Measurements from ENCODE around the gene CNTNAP2.

The CNTNAP2 gene

DNA sequence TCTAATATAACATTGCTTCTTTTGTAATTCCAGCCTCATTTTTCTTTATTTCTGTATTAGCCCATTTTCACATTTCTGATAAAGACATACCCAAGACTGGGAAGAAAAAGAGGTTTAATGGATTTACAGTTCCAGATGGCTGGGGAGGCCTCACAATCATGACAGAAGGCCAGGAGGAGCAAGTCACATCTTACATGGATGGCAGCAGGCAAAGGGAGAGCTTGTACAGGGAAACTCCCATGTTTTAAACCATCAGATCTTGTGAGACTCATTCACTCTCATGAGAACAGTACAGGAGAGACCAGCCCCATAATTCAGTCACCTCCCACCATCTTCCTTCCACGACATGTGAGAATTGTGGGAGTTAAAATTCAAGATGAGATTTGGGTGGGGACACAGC is 510.3 kb downstream of the CNTNAP2 start:
- no peak for DNase-seq

GRCh38 chr7:146635205-146636032 is 518.8 kb downstream of the CNTNAP2 start:
- DNase-seq = no peak

DNA sequence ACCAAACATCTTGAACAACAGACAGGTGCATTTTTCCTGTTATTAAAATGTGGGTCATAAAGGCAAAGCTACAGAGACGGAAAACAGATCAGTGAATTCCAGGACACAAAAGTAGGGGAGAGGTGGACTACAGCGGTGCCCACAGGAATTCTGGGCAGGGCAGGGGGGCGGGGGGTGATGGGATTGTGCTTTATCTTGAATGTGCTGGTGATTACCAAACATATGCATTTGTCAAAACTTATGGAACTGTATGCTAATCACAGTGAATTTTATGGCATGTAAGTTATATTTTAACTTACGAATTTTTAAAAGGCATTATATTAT is 519.4 kb downstream of the CNTNAP2 start:
- no peak for DNase-seq

DNA sequence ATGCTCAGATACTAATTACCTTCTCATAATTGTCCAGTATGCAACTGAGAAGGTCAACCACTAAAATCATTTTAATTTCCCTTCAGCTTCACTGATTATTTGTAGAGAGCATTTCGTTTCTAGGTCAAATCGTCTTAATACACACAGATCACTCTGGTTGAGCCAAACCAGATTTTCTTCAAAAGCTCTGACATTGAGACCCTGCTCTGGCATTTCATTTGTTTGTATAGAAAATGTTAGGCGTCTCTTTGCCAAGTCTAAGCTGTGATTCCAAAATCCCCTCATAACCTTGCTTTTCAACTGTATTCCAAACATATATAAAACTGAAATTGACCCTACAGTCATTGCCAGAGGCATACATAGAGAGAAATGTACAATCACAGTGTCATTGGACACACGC is 520.0 kb downstream of the CNTNAP2 start:
- DNase-seq = no peak

DNA sequence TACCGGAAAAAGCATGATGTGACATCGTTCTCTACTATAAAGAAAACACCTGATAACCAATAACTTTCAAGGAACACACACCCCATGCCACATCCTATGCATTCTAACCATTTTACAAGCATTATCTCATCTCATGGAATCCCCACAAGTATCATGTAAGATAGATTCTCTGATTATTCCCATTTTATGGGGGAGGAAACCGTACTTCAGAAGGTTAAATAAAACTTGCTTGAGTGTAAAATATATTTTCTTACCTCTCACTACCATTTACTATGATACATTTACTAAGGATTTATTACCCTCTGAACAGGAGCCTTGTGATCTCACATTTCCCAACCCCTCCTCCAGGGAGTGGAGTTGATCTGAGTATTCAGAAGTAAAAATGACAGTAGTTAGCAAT is 522.7 kb downstream of the CNTNAP2 start:
- no peak for DNase-seq

- DNase-seq = no peak
Measured at GRCh38 chr7:146641491-146641890, 524.9 kb downstream of the CNTNAP2 start.

GRCh38 chr7:146645383-146645976 is 528.9 kb downstream of the CNTNAP2 start:
- DNase-seq = no peak

- DNase-seq = no peak
Measured at GRCh38 chr7:146647445-146647844, 530.8 kb downstream of the CNTNAP2 start.

GRCh38 chr7:146652176-146652575 is 535.6 kb downstream of the CNTNAP2 start:
- DNase-seq = no peak

DNA sequence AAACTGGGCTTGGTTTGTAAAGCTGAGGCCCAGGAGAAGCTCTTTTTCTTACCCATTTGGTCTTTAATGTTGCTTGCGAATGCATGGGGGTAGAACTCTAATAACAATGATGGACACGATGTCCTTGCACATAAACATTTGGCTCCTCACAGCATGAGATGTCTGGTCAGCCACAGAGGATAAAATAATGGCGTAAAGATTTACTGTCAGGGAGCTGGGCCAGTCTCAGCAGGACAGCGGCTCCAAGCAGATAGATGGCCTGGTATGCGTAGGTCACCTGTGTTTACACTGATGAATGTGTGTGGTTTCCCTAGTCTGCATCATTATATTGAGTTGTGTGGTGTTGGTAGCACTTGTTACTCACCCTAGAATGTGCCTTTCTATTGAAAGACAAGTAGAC is 537.4 kb downstream of the CNTNAP2 start:
- no peak for DNase-seq

DNA sequence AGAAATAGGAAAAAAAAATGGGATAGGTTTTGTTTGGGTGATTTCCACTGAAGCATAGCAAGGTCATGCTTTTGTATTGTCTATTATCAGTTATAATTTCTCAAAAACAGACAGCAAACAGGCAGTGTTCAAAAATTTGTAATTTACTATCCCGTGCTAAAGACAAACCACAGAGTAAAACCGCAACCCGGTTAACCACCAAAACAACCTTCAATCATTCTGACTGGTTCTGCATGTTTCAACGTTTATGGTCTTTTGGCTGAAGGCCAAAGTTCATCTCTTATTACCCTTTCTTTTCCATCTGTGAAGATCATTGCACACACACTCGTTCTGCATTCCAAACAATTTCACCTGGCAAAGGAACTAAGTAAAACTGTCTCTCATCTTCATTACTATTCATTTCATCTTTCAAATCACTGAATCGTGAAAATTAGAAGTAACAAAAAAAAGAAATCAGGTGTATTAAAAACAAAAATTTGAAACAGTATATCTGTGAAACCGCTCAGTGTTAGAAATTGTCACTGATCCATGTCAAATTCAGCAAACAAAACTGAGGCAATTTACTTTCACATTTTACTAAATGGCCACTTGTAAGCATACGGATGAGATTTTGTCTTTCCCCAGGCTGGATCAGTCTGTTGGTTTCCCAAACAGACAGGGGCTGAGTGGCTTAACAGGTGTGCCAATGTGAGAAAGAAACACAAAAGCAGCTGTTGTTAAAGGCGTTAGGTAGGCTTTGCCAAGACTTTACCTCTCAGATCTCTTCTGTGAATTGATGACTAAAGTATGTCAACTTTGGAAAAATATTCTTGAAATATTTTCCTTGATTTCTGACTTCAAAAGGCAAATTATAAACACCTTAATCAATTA is 539.6 kb downstream of the CNTNAP2 start:
- peak; percentile 73 for DNase-seq

- DNase-seq = no peak
Measured at GRCh38 chr7:146656988-146657387, 540.4 kb downstream of the CNTNAP2 start.

GRCh38 chr7:146658604-146659003 is 542.0 kb downstream of the CNTNAP2 start:
- DNase-seq = no peak

GRCh38 chr7:146659732-146660131 is 543.1 kb downstream of the CNTNAP2 start:
- DNase-seq = no peak

DNA sequence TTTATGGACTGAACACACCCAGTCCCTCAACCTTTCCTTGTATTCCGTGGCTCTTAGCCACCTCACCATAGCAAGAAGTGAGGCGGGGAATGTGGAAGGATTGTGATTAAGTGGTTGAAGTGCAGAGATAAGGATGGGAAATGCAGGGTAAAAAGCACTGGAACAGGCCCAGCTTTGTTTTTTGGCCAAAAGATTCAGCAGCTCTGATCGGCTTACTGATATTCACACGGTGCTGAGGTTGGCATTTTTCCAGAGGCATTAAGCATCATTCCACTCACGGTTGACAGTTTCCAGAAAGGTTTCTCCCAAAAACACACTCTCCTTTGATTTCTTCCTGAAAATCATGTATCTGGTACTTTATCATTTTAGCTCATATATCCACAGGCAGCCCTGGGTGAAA is 544.2 kb downstream of the CNTNAP2 start:
- no peak for DNase-seq

DNA sequence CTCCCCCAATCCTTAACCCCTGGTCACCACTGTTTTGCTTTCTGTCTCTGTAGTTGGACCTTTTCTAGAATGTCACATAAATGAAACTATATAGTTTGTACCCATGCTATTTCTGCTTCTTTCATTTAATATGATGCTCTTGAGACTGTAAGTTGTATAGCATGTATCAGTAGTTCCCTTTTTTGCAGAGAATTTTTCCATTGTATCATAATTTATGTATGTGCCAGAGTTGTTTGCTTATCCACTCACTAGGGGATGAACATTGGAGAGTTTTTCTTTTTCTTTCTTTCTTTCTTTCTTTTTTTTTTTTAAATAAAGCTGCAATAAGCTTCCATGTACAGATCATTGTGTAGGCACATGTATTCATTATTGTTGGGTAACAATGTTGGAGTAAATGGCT is 544.8 kb downstream of the CNTNAP2 start:
- DNase-seq = no peak

DNA sequence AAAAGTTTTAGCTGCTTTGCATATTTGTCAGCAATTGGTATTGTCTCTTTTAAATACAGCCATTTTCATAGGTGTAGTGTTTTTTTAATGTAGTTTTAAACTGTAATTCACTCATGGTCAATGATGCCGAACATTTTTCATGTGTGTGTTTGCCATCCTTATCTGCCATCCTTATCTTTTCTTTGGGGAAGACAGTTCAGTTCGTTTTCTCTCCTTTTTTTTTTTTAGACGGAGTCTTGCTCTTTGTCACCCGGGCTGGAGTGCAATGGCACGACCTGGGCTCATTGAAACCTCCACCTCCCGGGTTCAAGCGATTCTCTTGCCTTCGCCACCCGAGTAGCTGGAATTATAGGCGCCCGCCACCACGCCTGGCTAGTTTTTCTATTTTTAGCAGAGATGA is 545.3 kb downstream of the CNTNAP2 start:
- DNase-seq = no peak

- DNase-seq = no peak
Measured at GRCh38 chr7:146665023-146665422, 548.4 kb downstream of the CNTNAP2 start.

GRCh38 chr7:146670532-146670931 is 553.9 kb downstream of the CNTNAP2 start:
- DNase-seq = no peak

DNA sequence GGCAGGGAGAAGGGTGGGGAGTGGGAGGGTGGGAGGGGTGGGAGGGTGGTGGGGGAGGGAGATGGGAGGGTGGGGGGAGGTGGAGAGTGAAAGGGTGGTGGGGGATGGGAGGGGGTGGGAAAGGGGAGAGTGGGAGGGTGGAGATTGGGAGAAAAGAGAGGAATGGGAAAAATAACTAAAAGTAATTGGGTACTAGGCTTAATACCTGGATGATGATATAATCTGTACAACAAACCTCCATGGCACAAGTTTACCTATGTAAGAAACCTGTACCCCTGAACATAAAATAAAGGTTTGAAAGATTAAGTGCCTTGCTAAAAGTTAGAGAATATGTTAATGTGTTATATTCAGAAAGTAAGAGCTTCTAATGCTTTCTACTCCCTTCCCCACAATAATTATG is 564.9 kb downstream of the CNTNAP2 start:
- DNase-seq = no peak

GRCh38 chr7:146683439-146683838 is 566.8 kb downstream of the CNTNAP2 start:
- DNase-seq = no peak

DNA sequence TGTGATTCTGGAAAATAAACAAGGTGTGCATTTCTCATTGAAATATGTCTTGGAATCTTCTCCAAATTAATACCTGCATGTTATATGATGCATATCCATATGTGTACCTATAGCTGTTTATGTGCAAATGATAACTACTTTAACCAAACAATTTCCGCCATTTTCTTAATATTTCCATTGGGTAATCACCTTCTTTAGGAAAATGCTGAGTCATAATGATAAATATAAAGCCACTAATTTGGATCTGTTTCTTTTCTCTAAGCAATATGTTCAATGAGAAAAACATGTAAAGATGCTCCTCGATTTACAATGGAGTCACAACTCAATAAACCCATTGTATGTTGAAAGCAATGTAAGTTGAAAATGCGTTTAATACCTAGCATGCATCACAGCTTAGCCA is 574.4 kb downstream of the CNTNAP2 start:
- DNase-seq = no peak

GRCh38 chr7:146698995-146699610 is 582.5 kb downstream of the CNTNAP2 start:
- DNase-seq = no peak
